Stimulated activated CD4-positive, alpha-beta T cell treated with anti-CD3 and anti-CD28 coated beads, Interleukin-4, amount 100 ng/mL, for 4 hours (primary cell): ENCODE data around the gene PCDHA13.
A peak's percentile ranks its signal among the peaks of the same experiment; 100 is the strongest.
"Not testable (repeated sequence)": the region's sequence is repeated elsewhere in the genome, so short reads cannot be mapped to it uniquely, and the experiment has no call there.

Experiments
- DNase-seq, 2 experiments: peaks; one replicate each; pipeline ENCODE4 v3.0.0-alpha.2; 2020

Gene PCDHA13

DNA sequence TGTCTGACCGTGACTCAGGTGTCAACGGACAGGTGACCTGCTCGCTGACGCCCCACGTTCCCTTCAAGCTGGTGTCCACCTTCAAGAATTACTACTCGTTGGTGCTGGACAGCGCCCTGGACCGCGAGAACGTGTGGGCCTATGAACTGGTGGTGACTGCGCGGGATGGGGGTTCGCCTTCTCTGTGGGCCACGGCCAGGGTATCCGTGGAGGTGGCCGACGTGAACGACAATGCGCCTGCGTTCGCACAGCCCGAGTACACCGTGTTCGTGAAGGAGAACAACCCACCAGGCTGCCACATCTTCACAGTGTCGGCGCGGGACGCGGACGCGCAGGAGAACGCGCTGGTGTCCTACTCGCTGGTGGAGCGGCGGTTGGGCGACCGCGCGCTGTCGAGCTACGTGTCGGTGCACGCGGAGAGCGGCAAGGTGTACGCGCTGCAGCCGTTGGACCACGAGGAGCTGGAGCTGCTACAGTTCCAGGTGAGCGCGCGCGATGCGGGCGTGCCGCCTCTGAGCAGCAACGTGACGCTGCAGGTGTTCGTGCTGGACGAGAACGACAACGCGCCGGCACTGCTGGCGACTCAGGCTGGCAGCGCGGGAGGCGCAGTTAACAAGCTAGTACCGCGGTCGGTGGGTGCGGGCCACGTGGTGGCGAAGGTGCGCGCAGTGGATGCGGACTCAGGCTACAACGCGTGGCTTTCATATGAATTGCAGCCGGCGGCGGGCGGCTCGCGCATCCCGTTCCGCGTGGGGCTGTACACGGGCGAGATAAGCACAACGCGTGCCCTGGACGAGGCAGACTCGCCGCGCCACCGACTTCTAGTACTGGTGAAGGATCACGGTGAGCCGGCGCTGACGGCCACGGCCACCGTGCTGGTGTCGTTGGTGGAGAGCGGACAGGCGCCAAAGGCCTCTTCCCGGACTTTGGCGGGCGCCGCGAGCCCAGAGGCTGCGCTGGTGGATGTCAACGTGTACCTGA, 11.4 kb upstream of the PCDHA13 start:
- no peak for DNase-seq

- no peak for DNase-seq
Measured at GRCh38 chr5:140875085-140876065, 6.5 kb upstream of the PCDHA13 start, which contains the start of gene PCDHA12. PCDHA12 (plus strand) TSS chr5:140875308; CDS start chr5:140875473, 165 bp downstream.

GRCh38 chr5:140876541-140877261, 5.2 kb upstream of the PCDHA13 start:
- DNase-seq, result not testable (repeated sequence)

- no peak for DNase-seq
Measured at GRCh38 chr5:140877262-140877581, 4.7 kb upstream of the PCDHA13 start.

- no peak for DNase-seq
Measured at GRCh38 chr5:140882591-140882899, 621 bp downstream of the PCDHA13 start.

GRCh38 chr5:140883373-140883772, 1.4 kb downstream of the PCDHA13 start:
- DNase-seq, result no peak

GRCh38 chr5:140883927-140884697, 2.2 kb downstream of the PCDHA13 start:
- no peak for DNase-seq

DNA sequence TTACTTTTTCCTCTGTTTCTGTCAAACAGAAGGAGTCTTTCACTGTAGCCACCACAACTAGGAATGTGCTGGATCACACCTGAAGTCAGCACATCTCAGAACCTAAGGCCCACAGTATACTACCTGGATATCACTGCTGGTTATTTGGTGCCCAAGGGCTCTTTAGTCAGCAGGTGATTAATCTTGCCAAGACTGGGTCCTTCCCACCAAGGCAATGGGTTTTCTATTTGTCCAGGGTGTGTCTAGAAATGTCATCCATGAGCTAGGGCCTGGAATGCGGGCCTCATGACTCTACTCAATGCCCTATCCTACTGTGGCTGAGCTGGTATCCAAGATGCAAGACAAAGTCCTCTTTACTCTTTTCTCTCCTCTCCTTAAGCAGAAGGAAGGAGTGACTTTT, 34.4 kb downstream of the PCDHA13 start:
- no peak for DNase-seq

- DNase-seq, result no peak
Measured at GRCh38 chr5:140923601-140924000, 41.7 kb downstream of the PCDHA13 start.

DNA sequence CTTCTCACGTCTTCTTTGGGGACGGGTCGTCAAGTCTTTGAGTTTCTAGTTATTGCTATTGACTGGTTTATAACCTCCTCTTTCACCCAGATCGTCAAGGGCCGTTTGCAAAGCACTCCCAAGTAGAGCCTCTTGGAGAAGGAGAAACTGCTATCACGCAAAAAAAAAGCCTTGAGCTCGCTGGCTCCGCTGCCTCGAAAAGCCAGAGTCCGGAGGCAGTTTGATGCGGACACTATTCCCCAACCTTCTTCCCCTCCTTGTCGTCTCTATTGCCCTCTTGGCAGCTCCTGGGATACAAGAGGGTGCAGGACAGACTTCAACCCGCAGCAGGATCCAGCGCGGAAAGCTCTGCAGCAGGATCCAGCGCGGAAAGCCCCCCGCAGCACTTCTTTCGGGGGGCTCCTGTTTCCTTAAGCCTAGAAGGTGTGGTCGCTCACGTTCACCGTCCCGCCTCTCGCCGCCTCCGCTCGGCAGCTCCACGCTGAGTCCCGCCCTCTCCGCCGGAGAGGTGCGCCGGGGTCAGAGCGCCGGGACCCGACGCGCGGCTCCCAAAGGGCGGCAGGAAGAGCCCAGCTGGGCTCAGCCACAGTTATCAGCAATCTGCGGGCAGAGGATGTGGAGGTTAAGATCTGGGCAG, 44.0 kb downstream of the PCDHA13 start, which contains the start of gene PCDHAC1:
Gene PCDHAC1, plus strand, starts transcription at position 494 of the 637 bp plus-strand sequence. CDS start 594 bp downstream, outside the sequence.
- no peak for DNase-seq

DNA sequence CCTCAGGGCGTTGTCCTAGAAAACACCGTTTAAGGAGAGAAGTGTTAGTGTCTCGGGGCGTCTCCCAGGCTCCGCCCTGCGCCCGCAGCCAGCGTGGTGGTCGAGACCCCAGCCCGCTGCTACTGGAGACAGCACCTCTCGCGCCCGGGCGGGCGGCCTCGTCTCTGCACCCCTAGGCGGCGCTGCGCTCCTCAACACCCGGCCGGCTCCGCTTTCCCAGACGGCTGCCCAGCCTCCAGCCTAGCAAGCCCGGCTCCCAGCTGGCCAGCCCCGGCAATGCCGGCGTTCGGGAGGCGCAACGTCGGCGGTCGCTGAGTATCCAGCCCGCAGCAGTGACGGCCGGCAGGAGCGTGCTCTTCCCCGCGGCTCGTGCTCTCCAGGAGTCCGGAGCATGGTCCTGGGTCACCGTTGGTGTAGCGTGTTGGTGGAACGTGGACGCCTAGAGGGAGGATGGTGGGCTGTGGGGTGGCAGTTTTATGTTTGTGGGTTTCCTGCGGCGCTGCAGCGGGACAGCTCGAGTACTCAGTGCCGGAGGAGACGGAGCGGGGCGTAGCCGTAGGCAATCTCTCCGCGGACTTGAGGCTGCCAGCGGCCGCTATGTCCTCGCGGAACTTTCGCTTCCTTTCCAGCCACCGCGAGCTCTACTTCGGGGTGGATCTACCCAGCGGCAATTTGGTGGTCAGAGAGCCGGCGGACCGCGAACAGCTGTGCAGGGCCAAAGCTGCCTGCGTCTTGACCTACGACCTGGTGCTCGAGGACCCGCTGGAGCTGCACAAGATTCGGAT, 44.7 kb downstream of the PCDHA13 start:
- DNase-seq, result peak in 1 of 2 experiments; percentile 19

- no peak for DNase-seq
Measured at GRCh38 chr5:140927228-140927573, 45.3 kb downstream of the PCDHA13 start.
